ENCODE data around the gene DLGAP4. TPM values are rescaled to one million over a fixed set of nuclear protein-coding genes. Genes with fewer than 3 reads are reported as not detected.

DLGAP4 gene
- total and polyA plus RNA-seq, 5 experiments from 2014 or later, result 9.3 to 35.0 (median 16.6) TPM

DNA sequence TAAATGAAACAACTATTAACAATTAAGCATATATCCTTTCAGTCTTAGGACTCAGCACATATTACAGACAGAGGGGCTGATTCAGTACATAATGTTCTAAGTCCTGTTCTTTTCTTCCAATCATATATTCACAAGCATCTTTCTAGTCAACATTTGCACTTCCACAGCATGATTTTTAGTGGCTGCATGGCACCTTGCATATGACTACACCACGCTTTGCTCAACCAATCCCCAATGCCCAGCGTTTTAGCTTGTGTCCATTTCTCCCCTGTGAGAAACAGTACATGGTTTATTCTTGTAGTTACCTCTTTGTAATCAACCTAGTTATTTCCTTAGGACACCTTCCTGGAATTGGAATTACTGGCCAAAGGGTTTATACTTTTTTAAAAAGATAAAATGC, 36.6 kb upstream of the DLGAP4 start:
- Mint-ChIP-seq H3K9me3 (no peaks in the 10 kb centered on the region), H3K27me3 (peaks cover 0 to 10% (median 2%) of the 10 kb centered on the region in 5 donors), H3K4me1 (no peaks in the 10 kb centered on the region), H3K36me3 (no peaks in the 10 kb centered on the region), H3K27ac (no peak overlapping the region), H3K4me3 (no peak overlapping the region)
- ATAC-seq (no peak), DNase-seq (no peak)
- POLR2A ChIA-PET, result no interaction called here

GRCh38 chr20:36270744-36271638, 35.1 kb upstream of the DLGAP4 start:
- ATAC-seq, result no peak
- Mint-ChIP-seq H3K4me1 (no peaks in the 10 kb centered on the region), H3K4me3 (no peak overlapping the region), H3K36me3 (no peaks in the 10 kb centered on the region), H3K27me3 (peaks cover 0 to 19% (median 2%) of the 10 kb centered on the region in 5 donors), H3K27ac (no peak overlapping the region), H3K9me3 (no peaks in the 10 kb centered on the region)
- peak in 1 of 10 donors; percentile 30 for DNase-seq
- POLR2A ChIA-PET, result no interaction called here

DNA sequence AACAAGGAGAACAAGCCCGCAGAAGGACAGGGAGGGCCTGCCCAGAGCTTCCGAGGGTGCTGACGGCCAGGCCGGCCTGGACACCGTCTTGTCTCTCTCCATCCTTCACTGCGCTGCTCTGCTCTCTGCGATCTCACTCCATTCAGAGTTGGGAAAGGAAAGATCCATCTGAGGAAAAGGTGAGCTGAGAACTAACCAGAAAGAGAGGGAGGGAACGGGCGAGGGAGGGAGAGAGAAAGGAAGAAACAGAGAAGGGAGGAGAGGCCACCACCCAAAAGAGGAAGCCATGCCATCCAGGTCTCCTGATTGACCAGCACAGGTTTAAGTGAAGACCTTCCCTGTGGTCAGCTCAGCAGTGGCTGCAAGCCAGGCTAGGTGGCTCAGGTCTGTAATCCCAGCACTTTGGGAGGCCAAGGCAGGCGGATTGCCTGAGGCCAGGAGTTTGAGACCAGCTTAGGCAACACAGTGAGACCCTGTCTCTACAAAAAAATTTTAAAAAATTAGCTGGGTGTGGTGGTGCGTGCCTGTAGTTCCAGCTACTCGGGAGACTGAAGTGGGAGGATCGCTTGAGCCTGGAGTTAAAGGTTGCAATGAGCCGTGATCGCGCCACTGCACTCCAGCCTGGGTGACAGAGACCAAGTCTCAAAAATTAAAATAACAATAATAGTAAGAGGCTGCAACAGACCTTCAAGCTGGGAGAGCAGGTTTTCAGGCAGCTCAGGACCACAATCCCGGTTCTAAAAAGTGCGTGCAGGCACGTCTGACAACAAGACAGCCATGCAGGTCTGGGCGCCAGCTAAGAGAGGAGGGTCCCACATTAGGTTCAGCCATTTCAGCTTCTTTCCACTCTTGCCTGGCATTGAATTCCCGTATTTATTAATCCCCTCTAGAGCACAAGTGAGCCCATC, 34.2 kb upstream of the DLGAP4 start:
- Mint-ChIP-seq H3K27ac (no peak overlapping the region), H3K27me3 (peaks cover 0 to 19% (median 2%) of the 10 kb centered on the region in 5 donors), H3K9me3 (no peaks in the 10 kb centered on the region), H3K36me3 (no peaks in the 10 kb centered on the region), H3K4me3 (no peak overlapping the region), H3K4me1 (no peaks in the 10 kb centered on the region)
- ATAC-seq (no peak), DNase-seq (peak in 1 of 10 donors; percentile 32)
- POLR2A ChIA-PET, result no interaction called here

DNA sequence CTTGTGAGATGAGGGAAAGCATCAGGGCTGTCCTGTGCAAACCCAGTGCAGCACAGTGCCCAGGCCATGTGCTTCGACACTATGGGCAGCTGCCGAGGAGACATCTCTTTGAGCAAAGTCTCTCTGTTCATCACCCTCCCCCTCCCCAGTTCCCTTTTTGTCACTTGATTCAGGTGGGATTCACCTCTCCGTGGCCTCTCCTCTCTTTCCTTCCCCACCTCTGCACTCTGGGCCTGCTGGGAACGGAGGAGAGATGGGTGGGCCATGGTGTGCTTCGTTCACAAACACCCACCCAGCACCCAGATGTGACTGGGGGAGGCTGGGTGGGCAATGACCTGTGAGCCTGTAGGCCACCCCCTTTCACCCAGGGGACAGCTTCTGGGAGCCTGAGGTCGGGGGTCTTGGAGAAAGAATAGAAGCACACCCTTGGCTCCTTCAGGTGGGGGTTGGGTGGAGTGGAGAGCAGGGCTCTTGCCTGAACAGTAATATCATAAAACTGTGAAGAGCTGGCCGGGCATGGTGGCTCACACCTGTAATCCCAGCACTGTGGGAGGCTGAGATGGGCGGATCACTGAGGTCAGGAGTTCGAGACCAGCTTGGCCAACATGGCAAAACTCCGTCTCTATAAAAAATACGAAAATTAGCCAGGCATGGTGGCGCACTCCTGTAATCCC, 33.5 kb upstream of the DLGAP4 start:
- H3K4me3 Mint-ChIP-seq, result no peak overlapping the region
- H3K4me1 Mint-ChIP-seq, result no peaks in the 10 kb centered on the region
- ATAC-seq (no peak), DNase-seq (peak in 1 of 10 donors; percentile 34)
- peaks cover 1 to 22% (median 2%) of the 10 kb centered on the region in 5 donors for H3K27me3 Mint-ChIP-seq
- H3K9me3 Mint-ChIP-seq, result no peaks in the 10 kb centered on the region
- H3K27ac Mint-ChIP-seq, result peak overlapping the region in 1 of 10 donors; percentile 65
- POLR2A ChIA-PET, result interaction anchor here (0.5 to 1.1 kb wide), 2 partner anchors 37 to 974 kb away, joined by 3 to 4 read pairs; no protein-coding TSS in a partner anchor
- no peaks in the 10 kb centered on the region for H3K36me3 Mint-ChIP-seq

DNA sequence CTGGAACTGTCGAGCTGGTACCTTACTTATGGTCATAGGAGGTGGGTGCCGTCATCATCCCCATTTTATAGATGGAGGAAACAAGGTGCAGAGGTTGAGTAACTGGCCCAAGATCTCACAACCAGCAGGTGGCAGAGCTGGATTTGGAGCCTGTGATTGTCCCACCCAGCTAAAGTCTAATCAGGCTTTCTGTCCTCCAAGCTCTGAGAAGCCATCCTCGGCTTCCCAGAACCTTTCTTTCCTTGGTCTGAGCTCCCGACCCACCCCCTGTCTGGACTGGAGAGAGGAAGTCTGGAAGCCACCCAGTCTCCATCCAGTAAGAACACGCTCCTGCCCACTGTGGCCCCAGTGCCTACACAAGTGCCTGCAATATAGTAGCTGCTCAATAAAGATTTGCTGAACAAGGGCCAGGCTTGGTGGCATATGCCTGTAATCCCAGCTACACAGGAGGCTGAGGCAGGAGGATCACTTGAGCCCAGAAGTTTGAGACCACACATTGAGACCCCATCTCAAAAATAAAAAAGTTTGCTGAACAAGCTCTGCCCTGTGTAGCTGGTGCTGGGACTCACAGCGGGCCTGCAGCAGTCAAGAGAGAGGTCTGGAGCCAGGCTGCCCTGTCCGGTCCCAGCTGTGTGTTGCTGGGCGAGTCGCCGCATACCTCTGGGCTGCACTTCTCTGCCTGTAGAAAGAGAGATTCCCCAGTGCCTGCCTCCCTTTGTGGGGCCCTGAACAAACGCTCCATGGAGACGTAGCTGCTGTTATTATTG, 32.5 kb upstream of the DLGAP4 start:
- no peaks in the 10 kb centered on the region for H3K36me3 Mint-ChIP-seq
- no peak for ATAC-seq
- DNase-seq, result peak in 1 of 10 donors; percentile 3
- peaks cover 2 to 29% (median 7%) of the 10 kb centered on the region in 5 donors for H3K27me3 Mint-ChIP-seq
- peak overlapping the region in 1 of 10 donors; percentile 32 for H3K27ac Mint-ChIP-seq
- H3K4me3 Mint-ChIP-seq, result no peak overlapping the region
- POLR2A ChIA-PET, result interaction anchor here (0.5 to 1.1 kb wide), 2 partner anchors 38 to 973 kb away, joined by 3 to 4 read pairs; no protein-coding TSS in a partner anchor
- no peaks in the 10 kb centered on the region for H3K9me3 Mint-ChIP-seq
- no peaks in the 10 kb centered on the region for H3K4me1 Mint-ChIP-seq

DNA sequence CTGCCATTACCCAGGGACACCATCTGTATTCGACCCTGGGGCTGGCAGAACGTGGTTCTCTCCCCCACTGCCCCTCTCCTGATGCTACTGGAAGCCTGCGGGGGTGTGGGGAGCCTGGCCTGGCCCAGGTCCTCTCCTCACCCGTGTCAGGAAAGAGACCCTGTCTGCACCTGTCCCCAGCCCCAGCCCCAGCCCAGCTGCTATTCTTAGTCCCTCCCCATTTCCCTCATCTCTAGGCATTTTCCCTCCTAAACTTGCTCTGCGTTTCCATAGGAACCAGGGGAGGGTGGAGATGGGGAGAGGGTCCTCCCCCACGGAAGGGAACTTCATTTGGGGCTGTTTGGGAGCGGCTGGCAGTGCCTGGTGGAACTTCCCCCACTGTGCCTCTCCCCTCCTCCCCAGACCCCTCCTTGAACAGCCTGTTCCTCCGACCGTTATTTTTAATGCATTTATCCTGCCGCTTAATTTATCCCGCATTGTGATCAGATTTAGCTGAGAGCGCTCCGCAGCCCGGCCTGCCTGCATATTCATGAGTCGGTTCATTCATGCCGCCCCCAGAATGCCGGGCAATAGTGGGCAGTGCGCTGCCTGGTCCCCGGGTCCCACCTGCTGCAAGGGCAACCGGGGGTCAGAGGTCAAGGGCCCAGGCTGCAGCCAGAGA, 31.8 kb upstream of the DLGAP4 start:
- no peaks in the 10 kb centered on the region for H3K36me3 Mint-ChIP-seq
- H3K4me1 Mint-ChIP-seq, result no peaks in the 10 kb centered on the region
- peaks cover 2 to 29% (median 7%) of the 10 kb centered on the region in 5 donors for H3K27me3 Mint-ChIP-seq
- POLR2A ChIA-PET, result no interaction called here
- H3K4me3 Mint-ChIP-seq, result peak overlapping the region in 1 of 10 donors; percentile 63
- H3K27ac Mint-ChIP-seq, result no peak overlapping the region
- no peak for ATAC-seq
- no peak for DNase-seq
- H3K9me3 Mint-ChIP-seq, result no peaks in the 10 kb centered on the region

GRCh38 chr20:36275011-36275410, 31.1 kb upstream of the DLGAP4 start:
- H3K4me1 Mint-ChIP-seq, result no peaks in the 10 kb centered on the region
- POLR2A ChIA-PET, result no interaction called here
- no peak overlapping the region for H3K4me3 Mint-ChIP-seq
- no peak overlapping the region for H3K27ac Mint-ChIP-seq
- H3K36me3 Mint-ChIP-seq, result no peaks in the 10 kb centered on the region
- DNase-seq (no peak), ATAC-seq (no peak)
- peaks cover 3 to 29% (median 7%) of the 10 kb centered on the region in 5 donors for H3K27me3 Mint-ChIP-seq
- no peaks in the 10 kb centered on the region for H3K9me3 Mint-ChIP-seq

DNA sequence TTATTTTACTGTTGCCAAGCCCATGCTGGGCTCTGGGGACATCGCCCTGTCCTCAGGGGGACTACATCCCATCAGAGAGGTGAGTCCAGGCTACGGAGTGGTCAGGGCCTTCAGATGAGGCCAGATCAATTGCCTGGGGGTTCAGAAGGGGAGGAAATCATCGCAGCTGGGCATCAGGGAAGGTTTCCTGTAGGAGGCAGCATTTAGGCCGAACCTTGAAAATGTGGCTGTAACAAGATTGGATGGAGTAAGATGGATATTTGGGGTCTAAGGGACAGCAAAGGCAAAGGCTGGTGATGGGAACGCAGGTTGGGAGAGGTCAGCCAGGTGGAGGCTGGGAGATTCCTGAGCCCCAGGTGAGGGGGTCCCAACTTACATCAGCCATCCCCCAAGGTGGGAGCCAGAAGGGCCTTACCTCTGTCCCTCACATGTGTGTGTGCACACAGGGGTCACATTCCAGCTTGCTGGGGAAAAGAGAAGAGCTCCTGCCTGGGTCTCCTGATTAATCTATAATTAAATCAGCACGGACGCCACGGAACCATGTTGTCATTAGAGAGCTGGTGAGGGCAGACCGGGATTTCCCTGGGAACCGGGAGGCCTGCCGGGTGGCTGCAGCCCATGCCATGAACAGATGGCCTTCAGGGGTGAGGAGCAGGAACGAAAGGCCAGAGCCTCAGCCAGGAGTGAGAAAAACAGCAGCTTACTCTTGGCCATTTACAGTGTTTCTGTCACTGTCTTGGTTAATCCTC, 30.5 kb upstream of the DLGAP4 start:
- ATAC-seq, result no peak
- POLR2A ChIA-PET, result no interaction called here

DNA sequence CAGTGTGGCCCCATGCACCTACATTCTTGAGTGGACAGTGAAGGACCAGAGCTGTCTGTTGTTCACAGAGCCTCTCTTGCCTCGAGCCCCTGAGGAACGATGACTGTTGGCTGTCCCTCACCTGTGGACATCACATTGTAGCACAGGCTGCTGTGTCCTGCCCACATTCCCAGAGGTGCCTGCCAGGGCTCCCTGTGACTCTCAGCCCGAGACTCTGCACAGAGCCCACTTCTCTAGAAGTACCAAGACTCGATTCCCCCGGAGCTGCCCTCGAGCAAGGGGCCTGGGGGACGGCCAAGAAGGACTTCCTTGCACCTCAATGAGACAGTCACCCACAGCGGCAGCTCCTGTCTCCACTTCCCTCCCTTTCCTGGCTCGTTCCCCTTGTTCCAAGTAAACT, 28.6 kb upstream of the DLGAP4 start:
- H3K9me3 Mint-ChIP-seq, result no peaks in the 10 kb centered on the region
- POLR2A ChIA-PET, result no interaction called here
- no peaks in the 10 kb centered on the region for H3K4me1 Mint-ChIP-seq
- H3K36me3 Mint-ChIP-seq, result no peaks in the 10 kb centered on the region
- peaks cover 7 to 41% (median 19%) of the 10 kb centered on the region in 5 donors for H3K27me3 Mint-ChIP-seq
- ATAC-seq, result no peak
- DNase-seq, result no peak
- H3K27ac Mint-ChIP-seq, result no peak overlapping the region
- no peak overlapping the region for H3K4me3 Mint-ChIP-seq

More for the DNA sequence above, 30.5 kb upstream of the DLGAP4 start:
- Mint-ChIP-seq H3K36me3 (no peaks in the 10 kb centered on the region), H3K4me1 (no peaks in the 10 kb centered on the region), H3K27me3 (peaks cover 7 to 29% (median 11%) of the 10 kb centered on the region in 5 donors), H3K27ac (no peak overlapping the region), H3K4me3 (no peak overlapping the region), H3K9me3 (no peaks in the 10 kb centered on the region)
- DNase-seq, result no peak

- Mint-ChIP-seq H3K4me1 (no peaks in the 10 kb centered on the region), H3K36me3 (no peaks in the 10 kb centered on the region), H3K4me3 (no peak overlapping the region), H3K27me3 (peaks cover 9 to 36% (median 22%) of the 10 kb centered on the region in 5 donors), H3K27ac (no peak overlapping the region), H3K9me3 (no peaks in the 10 kb centered on the region)
- DNase-seq (no peak), ATAC-seq (no peak)
- POLR2A ChIA-PET, result interaction anchor here (0.6 kb wide), 1 partner anchor 279 kb away, joined by 3 read pairs; no protein-coding TSS in a partner anchor
Measured at GRCh38 chr20:36279362-36279761, 26.8 kb upstream of the DLGAP4 start.

GRCh38 chr20:36279776-36280175, 26.4 kb upstream of the DLGAP4 start:
- no peak for DNase-seq
- Mint-ChIP-seq H3K9me3 (no peaks in the 10 kb centered on the region), H3K4me3 (no peak overlapping the region), H3K27me3 (peaks cover 10 to 32% (median 22%) of the 10 kb centered on the region in 5 donors), H3K36me3 (no peaks in the 10 kb centered on the region), H3K4me1 (no peaks in the 10 kb centered on the region), H3K27ac (no peak overlapping the region)
- POLR2A ChIA-PET, result interaction anchor here (0.6 kb wide), 1 partner anchor 279 kb away, joined by 3 read pairs; no protein-coding TSS in a partner anchor
- no peak for ATAC-seq
